ENCODE measurements around the gene SMARCC2. TPM values are rescaled to one million over a fixed set of nuclear protein-coding genes. Genes with fewer than 3 reads are reported as not detected.

Gene SMARCC2
- total RNA-seq, 2 donors from 2014 or later, result 101 to 123 TPM

Other genes starting within 250 kb of the SMARCC2 start
- 1 to 10 TPM; 1.2 to 5.6 TPM for gene PMEL, start 223.4 kb downstream of the SMARCC2 start, total RNA-seq
- gene CDK2, start 222.7 kb downstream of the SMARCC2 start, total RNA-seq, result 100 to 1,000 TPM; 116 to 144 TPM
- 10 to 100 TPM; 43.1 to 51.8 TPM for gene RAB5B, start 215.4 kb downstream of the SMARCC2 start, total RNA-seq
- gene SUOX, start 192.2 kb downstream of the SMARCC2 start, total RNA-seq, result 10 to 100 TPM in 1 of 2 donors, 1 to 10 TPM in 1; 5.7 to 15.5 TPM
- 10 to 100 TPM; 17.0 to 19.5 TPM for gene IKZF4, start 168.4 kb downstream of the SMARCC2 start, total RNA-seq
- 10 to 100 TPM; 47.4 to 49.0 TPM for gene RPS26, start 147.6 kb downstream of the SMARCC2 start, total RNA-seq
- under 1 TPM; 0.25 to 0.34 TPM for gene ERBB3, start 109.3 kb downstream of the SMARCC2 start, total RNA-seq
- gene PA2G4, start 84.9 kb downstream of the SMARCC2 start, total RNA-seq, result 100 to 1,000 TPM; 224 to 356 TPM
- gene RPL41, start 72.8 kb downstream of the SMARCC2 start, total RNA-seq, result 1,000 to 10,000 TPM; 5,050 to 5,339 TPM
- 10 to 100 TPM in 1 of 2 donors, 1 to 10 TPM in 1; 7.1 to 15.0 TPM for gene ZC3H10, start 71.2 kb downstream of the SMARCC2 start, total RNA-seq
- 100 to 1,000 TPM; 159 to 197 TPM for gene ESYT1, start 61.2 kb downstream of the SMARCC2 start, total RNA-seq
- gene MYL6B, start 36.9 kb downstream of the SMARCC2 start, total RNA-seq, result 100 to 1,000 TPM in 1 of 2 donors, 10 to 100 TPM in 1; 99.7 to 112 TPM
- 1,000 to 10,000 TPM; 1,014 to 1,193 TPM for gene MYL6, start 31.1 kb downstream of the SMARCC2 start, total RNA-seq
- 10 to 100 TPM; 33.4 to 39.0 TPM for gene RNF41, start 32.4 kb upstream of the SMARCC2 start, total RNA-seq
- gene NABP2, start 34.9 kb upstream of the SMARCC2 start, total RNA-seq, result 10 to 100 TPM; 60.7 to 90.5 TPM
- 1 to 10 TPM in 1 of 2 donors, under 1 TPM in 1; 0.51 to 2.0 TPM for gene SLC39A5, start 40.6 kb upstream of the SMARCC2 start, total RNA-seq
- gene ANKRD52, start 68.9 kb upstream of the SMARCC2 start, total RNA-seq, result 10 to 100 TPM; 26.4 to 35.8 TPM
- gene COQ10A, start 77.5 kb upstream of the SMARCC2 start, total RNA-seq, result 1 to 10 TPM; 5.2 to 6.3 TPM
- gene CS, start 110.8 kb upstream of the SMARCC2 start, total RNA-seq, result 100 to 1,000 TPM; 319 to 351 TPM
- 100 to 1,000 TPM in 1 of 2 donors, 10 to 100 TPM in 1; 58.2 to 112 TPM for gene CNPY2, start 126.5 kb upstream of the SMARCC2 start, total RNA-seq
- 10 to 100 TPM; 54.0 to 71.4 TPM for gene PAN2, start 144.5 kb upstream of the SMARCC2 start, total RNA-seq
- 10 to 100 TPM in 1 of 2 donors, 1 to 10 TPM in 1; 9.6 to 20.9 TPM for gene IL23A, start 149.4 kb upstream of the SMARCC2 start, total RNA-seq
- gene STAT2, start 170.6 kb upstream of the SMARCC2 start, total RNA-seq, result 100 to 1,000 TPM; 170 to 172 TPM
- gene APOF, start 173.4 kb upstream of the SMARCC2 start, total RNA-seq, result not detected

All from activated naive CD4-positive, alpha-beta T cell treated with anti-CD3 and anti-CD28 coated beads, Interleukin-2, amount 50 U/mL, for 72 hours (primary cell).